GM21381 (cell line): ENCODE data around the gene PLCB3.
"Not testable (repeated sequence)": the region's sequence is repeated elsewhere in the genome, so short reads cannot be mapped to it uniquely, and the experiment has no call there.

Experiments
- ATAC-seq: cut with Tn5 transposase; IDR thresholded peaks from one replicate; pipeline ENCODE4 v1.9.1; 2021; ENCODE audit warnings: mild to moderate bottlenecking, moderate library complexity; ENCODE audit not compliant: unreplicated experiment

PLCB3 gene

GRCh38 chr11:64303109-64304031 lies 52.0 kb downstream of the PLCB3 start:
- ATAC-seq, result no peak

GRCh38 chr11:64304032-64304315 lies 52.6 kb downstream of the PLCB3 start:
- ATAC-seq, result no peak

- peak; percentile 26 for ATAC-seq
Measured at GRCh38 chr11:64304316-64305072, 53.2 kb downstream of the PLCB3 start.

- peak; percentile 67 for ATAC-seq
Measured at GRCh38 chr11:64305075-64305690, 53.9 kb downstream of the PLCB3 start, which contains the start of gene ESRRA. Gene ESRRA, plus strand, starts transcription at chr11:64305524. Its CDS starts 1,656 bp downstream, at chr11:64307180.

GRCh38 chr11:64305691-64306562 lies 54.6 kb downstream of the PLCB3 start:
- peak; percentile 34 for ATAC-seq

- no peak for ATAC-seq
Measured at GRCh38 chr11:64306563-64306875, 55.2 kb downstream of the PLCB3 start.

- ATAC-seq, result no peak
Measured at GRCh38 chr11:64306876-64307622, 55.7 kb downstream of the PLCB3 start.

- not testable (repeated sequence) for ATAC-seq
Measured at GRCh38 chr11:64307795-64308194, 56.5 kb downstream of the PLCB3 start.

- ATAC-seq, result no peak
Measured at GRCh38 chr11:64312947-64313346, 61.6 kb downstream of the PLCB3 start.

GRCh38 chr11:64313491-64314145 lies 62.3 kb downstream of the PLCB3 start:
- no peak for ATAC-seq

GRCh38 chr11:64314146-64314804 lies 62.9 kb downstream of the PLCB3 start:
- no peak for ATAC-seq

- ATAC-seq, result no peak
Measured at GRCh38 chr11:64314805-64315561, 63.7 kb downstream of the PLCB3 start.

- not testable (repeated sequence) for ATAC-seq
Measured at GRCh38 chr11:64315667-64316526, 64.6 kb downstream of the PLCB3 start.

GRCh38 chr11:64316672-64317324 lies 65.5 kb downstream of the PLCB3 start:
- ATAC-seq, result peak; percentile 8

GRCh38 chr11:64317325-64317960 lies 66.1 kb downstream of the PLCB3 start, which contains the start of gene TRMT112:
Gene TRMT112, minus strand, starts transcription at chr11:64317559. Its CDS starts 33 bp downstream, at chr11:64317526.
- peak; percentile 59 for ATAC-seq
